ENCODE data around the gene TEAD1. TPM values are rescaled to one million over a fixed set of nuclear protein-coding genes. Genes with fewer than 3 reads are reported as not detected.

Gene TEAD1
- total RNA-seq, 1 experiment from 2014 or later: 74.3 TPM

- DNase-seq (ENCODE audit: low read depth): no peak
These were observed 112.2 kb downstream of the TEAD1 start for GRCh38 chr11:12786450-12786849.

- DNase-seq (ENCODE audit: low read depth): no peak
These were observed 112.7 kb downstream of the TEAD1 start for GRCh38 chr11:12786891-12787290.

GRCh38 chr11:12787847-12788246, 113.6 kb downstream of the TEAD1 start:
- DNase-seq (ENCODE audit: low read depth): peak; percentile 93

- DNase-seq (ENCODE audit: low read depth): no peak
These were observed 114.8 kb downstream of the TEAD1 start for GRCh38 chr11:12789054-12789453.

GRCh38 chr11:12789596-12790215, 115.5 kb downstream of the TEAD1 start:
- no peak for DNase-seq (ENCODE audit: low read depth)

- no peak for DNase-seq (ENCODE audit: low read depth)
These were observed 116.8 kb downstream of the TEAD1 start for GRCh38 chr11:12790861-12791616.

- no peak for DNase-seq (ENCODE audit: low read depth)
These were observed 117.8 kb downstream of the TEAD1 start for GRCh38 chr11:12792018-12792417.

- peak; percentile 77 for DNase-seq (ENCODE audit: low read depth)
These were observed 118.4 kb downstream of the TEAD1 start for GRCh38 chr11:12792590-12792989.

GRCh38 chr11:12793065-12793464, 118.8 kb downstream of the TEAD1 start:
- no peak for DNase-seq (ENCODE audit: low read depth)

- DNase-seq (ENCODE audit: low read depth): no peak
These were observed 119.3 kb downstream of the TEAD1 start for GRCh38 chr11:12793506-12793905.

- DNase-seq (ENCODE audit: low read depth): no peak
These were observed 120.5 kb downstream of the TEAD1 start for GRCh38 chr11:12794576-12795230.

GRCh38 chr11:12797996-12798395, 123.8 kb downstream of the TEAD1 start:
- DNase-seq (ENCODE audit: low read depth): peak; percentile 32

- DNase-seq (ENCODE audit: low read depth): no peak
These were observed 124.4 kb downstream of the TEAD1 start for GRCh38 chr11:12798609-12799011.

GRCh38 chr11:12799334-12799835, 125.2 kb downstream of the TEAD1 start:
- DNase-seq (ENCODE audit: low read depth): no peak

GRCh38 chr11:12800032-12800671, 125.9 kb downstream of the TEAD1 start:
- peak; percentile 81 for DNase-seq (ENCODE audit: low read depth)

- DNase-seq (ENCODE audit: low read depth): no peak
These were observed 126.7 kb downstream of the TEAD1 start for GRCh38 chr11:12800871-12801270.

GRCh38 chr11:12801976-12802375, 127.8 kb downstream of the TEAD1 start:
- DNase-seq (ENCODE audit: low read depth): no peak

- DNase-seq (ENCODE audit: low read depth): peak; percentile 88
These were observed 128.3 kb downstream of the TEAD1 start for GRCh38 chr11:12802418-12803085.

- DNase-seq (ENCODE audit: low read depth): peak; percentile 40
These were observed 129.0 kb downstream of the TEAD1 start for GRCh38 chr11:12803086-12803826.

GRCh38 chr11:12806113-12806512, 131.9 kb downstream of the TEAD1 start:
- DNase-seq (ENCODE audit: low read depth): no peak
